IPS-20b (cell line): ENCODE measurements around the gene ECM1.

Source experiments
- H3K27ac ChIP-seq: one replicate; pipeline ENCODE4 v1.5.1; 2013; ENCODE audit warnings: low read length
- H3K27me3 ChIP-seq: 2 replicates; pipeline ENCODE4 v1.6.1; 2013; ENCODE audit warnings: mild to moderate bottlenecking, low read length, inconsistent platforms; ENCODE audit not compliant: insufficient read depth
- H3K36me3 ChIP-seq: 2 replicates; pipeline ENCODE4 v1.6.1; 2013; ENCODE audit warnings: low read depth, mild to moderate bottlenecking, inconsistent platforms, low read length, moderate library complexity; ENCODE audit not compliant: insufficient read depth
- H3K4me1 ChIP-seq: 2 replicates; pipeline ENCODE4 v1.6.1; 2013; ENCODE audit warnings: mild to moderate bottlenecking, control low read depth, inconsistent platforms, low read length, moderate library complexity; ENCODE audit not compliant: insufficient read depth
- H3K4me3 ChIP-seq: 2 replicates; pipeline ENCODE4 v1.5.1; 2013; ENCODE audit warnings: mild to moderate bottlenecking, low read length, inconsistent platforms
- H3K9ac ChIP-seq: 2 replicates; pipeline ENCODE4 v1.6.1; 2013; ENCODE audit warnings: low read depth, mild to moderate bottlenecking, inconsistent platforms, low read length, moderate library complexity
- H3K9me3 ChIP-seq: 2 replicates; pipeline ENCODE4 v1.6.1; 2013; ENCODE audit warnings: mild to moderate bottlenecking, low read depth, low read length, inconsistent platforms; ENCODE audit not compliant: insufficient read depth

The ECM1 gene

DNA sequence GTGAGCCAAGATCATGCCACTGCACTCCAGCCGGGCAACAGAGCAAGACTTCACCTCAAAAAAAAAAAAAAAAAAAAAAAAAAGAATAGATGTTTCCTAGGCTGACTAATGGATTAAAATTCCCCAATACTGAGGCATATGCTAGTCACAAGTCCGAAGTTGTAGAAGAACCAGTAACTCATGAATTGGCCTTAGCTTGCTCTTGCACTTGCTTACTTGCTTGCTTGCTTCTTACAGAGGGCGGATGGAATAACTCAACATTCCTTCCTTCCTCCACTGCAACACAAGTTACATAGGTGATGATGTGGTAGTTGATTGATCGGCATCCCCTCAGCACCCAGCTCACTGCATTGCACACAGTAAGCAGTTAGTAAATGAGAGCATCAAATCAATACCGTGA lies 23.5 kb upstream of the ECM1 start:
- Histone ChIP-seq H3K4me3 (no peak overlapping the region), H3K27me3 (peaks cover 6% of the 10 kb centered on the region), H3K9ac (no peak overlapping the region), H3K36me3 (peaks cover 9% of the 10 kb centered on the region; the same call in 1 of the 2 replicates), H3K4me1 (no peaks in the 10 kb centered on the region), H3K9me3 (no peaks in the 10 kb centered on the region), H3K27ac (no peak overlapping the region)

DNA sequence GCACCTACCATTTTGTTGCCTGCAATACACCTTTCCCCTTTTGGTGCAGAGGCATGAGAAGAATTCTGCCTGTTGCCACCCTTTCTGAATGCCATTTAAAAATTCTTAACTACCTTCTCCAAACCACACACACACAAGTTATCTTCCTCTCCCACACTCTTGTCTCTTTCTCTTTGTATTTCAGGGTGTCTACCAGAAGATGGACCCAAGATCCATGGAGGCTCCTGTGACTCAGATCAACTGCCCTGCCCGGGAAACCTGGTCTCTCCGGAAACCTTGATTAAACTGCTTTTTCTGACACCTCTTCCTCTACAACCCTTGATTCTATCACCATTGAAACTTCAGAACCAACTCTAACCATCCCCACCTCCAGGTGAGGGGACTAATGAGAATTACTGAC lies 23.0 kb upstream of the ECM1 start:
- no peak overlapping the region for H3K4me3 ChIP-seq
- H3K27me3 ChIP-seq = peaks cover 1% of the 10 kb centered on the region
- peaks cover 13% of the 10 kb centered on the region; the same call in 1 of the 2 replicates for H3K36me3 ChIP-seq
- H3K27ac ChIP-seq = no peak overlapping the region
- no peak overlapping the region for H3K9ac ChIP-seq
- no peaks in the 10 kb centered on the region for H3K9me3 ChIP-seq
- no peaks in the 10 kb centered on the region for H3K4me1 ChIP-seq

DNA sequence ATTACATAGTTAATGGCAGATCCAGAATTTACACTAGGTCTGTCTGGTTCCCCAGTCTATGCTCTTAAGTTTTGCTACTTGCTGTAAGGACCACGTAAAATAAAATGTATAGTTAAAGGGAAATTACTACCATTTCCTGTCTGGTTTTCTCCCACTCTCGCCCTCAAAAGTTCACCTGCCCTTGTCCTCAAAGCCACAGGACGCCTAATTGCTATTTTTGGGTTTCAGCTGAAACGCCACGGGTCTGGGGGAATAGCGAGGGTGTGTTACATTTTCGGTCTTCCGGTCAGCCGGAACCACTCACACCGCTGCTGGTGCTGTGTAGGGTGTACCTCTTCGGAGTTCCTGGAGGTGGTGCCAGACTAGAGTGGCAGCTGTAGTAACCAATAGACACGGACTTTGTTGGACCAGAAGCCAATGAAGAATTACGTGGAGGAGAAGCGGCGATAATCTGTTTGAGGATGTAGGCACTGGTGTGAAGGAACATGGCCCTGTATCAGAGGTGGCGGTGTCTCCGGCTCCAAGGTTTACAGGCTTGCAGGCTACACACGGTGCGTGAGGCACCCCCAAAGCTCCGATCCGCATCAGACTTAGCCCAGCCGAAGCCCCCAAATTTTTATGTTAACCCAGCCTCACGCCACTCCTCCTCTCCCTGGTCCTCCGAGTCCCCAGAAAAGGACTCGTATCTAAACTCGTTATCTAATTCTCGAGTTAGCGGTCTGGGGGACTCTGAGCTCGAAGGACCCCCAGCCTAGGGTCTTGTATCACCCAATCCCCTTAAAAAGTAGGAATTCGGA lies 20.7 kb upstream of the ECM1 start, which contains the start of gene TARS2:
Gene TARS2, plus strand, starts transcription at position 454 of the 797 bp plus-strand sequence. Its CDS starts 32 bp downstream, at position 486.
- Histone ChIP-seq H3K9ac (peak within 1 kb of the TSS; percentile 94), H3K36me3 (peaks cover 30% of the 10 kb centered on the region), H3K27me3 (no peaks in the 10 kb centered on the region), H3K4me3 (peak within 1 kb of the TSS; percentile 89), H3K9me3 (no peaks in the 10 kb centered on the region), H3K4me1 (no peaks in the 10 kb centered on the region), H3K27ac (peak within 1 kb of the TSS; percentile 59)

DNA sequence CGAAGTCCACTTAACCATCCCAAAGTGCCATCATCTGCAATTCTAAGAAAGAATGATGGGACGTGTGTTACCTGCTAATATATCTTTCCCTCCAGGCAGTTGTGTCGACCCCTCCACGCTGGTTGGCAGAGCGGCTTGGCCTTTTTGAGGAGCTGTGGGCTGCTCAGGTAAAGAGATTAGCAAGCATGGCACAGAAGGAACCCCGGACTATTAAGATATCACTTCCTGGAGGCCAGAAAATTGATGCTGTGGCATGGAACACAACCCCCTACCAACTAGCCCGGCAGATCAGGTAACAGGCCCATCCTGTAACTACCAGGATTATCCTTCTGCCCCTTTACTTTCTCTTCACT lies 20.2 kb upstream of the ECM1 start:
- peak overlapping the region; percentile 59 for H3K27ac ChIP-seq
- no peaks in the 10 kb centered on the region for H3K27me3 ChIP-seq
- H3K9ac ChIP-seq = peak overlapping the region; percentile 94
- H3K4me3 ChIP-seq = peak overlapping the region; percentile 89
- no peaks in the 10 kb centered on the region for H3K4me1 ChIP-seq
- no peaks in the 10 kb centered on the region for H3K9me3 ChIP-seq
- H3K36me3 ChIP-seq = peaks cover 36% of the 10 kb centered on the region

DNA sequence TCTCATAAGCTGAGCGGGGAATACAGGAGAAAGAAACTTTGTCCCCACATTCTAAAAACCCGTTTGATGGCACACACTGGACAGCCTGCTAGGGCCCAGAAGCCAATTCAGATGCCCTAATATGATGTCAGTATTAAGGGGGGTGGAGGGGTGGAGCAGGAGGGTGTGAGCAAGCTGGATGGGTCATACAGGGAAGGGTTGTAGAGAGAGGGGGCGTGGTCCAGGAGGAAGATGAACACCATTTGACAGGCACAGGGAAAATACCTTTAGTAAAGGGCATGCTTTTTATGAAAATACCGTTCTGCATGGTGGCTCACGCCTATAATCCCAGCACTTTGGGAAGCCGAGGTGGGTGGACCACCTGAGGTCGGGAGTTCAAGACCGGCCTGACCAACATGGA lies 14.7 kb upstream of the ECM1 start:
- Histone ChIP-seq H3K9me3 (no peaks in the 10 kb centered on the region), H3K4me3 (no peak overlapping the region), H3K27ac (no peak overlapping the region), H3K36me3 (peaks cover 71% of the 10 kb centered on the region), H3K4me1 (no peaks in the 10 kb centered on the region), H3K9ac (no peak overlapping the region), H3K27me3 (no peaks in the 10 kb centered on the region)

DNA sequence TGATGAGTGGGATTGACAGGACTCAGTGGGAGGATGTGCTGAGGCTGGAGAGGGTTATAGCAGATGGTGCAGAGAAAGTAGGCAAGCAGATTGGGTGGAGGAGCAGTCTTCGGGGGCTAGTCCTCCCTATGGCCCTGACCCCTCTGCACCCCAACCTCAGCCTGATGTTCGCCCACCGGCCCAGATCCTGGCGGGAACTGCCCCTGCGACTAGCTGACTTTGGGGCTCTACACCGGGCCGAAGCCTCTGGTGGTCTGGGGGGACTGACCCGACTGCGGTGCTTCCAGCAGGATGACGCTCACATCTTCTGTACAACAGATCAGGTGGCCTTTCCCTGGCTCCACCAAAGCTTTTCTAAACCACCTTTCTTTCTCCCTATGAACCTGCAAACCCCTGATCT lies 9.6 kb upstream of the ECM1 start:
- Histone ChIP-seq H3K27me3 (no peaks in the 10 kb centered on the region), H3K9ac (no peak overlapping the region), H3K36me3 (peaks cover 53% of the 10 kb centered on the region), H3K4me1 (no peaks in the 10 kb centered on the region), H3K27ac (no peak overlapping the region), H3K4me3 (no peak overlapping the region), H3K9me3 (no peaks in the 10 kb centered on the region)

DNA sequence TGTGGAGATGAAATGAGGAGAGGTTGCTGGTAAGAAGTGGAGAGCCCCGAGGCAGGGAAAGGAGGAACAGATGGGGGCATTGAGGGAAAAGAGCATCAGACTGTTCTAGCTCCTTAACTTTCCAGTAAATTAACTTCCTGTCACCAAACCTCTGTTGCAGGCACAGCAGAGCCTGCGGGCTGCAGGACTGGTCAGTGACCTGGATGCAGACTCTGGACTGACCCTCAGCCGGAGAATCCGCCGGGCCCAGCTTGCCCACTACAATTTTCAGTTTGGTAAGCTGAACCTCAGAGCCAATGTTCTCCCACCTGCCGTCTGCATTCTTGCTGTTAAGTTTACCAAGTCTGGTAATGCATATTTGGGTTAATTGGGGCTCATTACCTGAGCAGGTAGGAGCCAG lies 2.5 kb upstream of the ECM1 start:
- no peaks in the 10 kb centered on the region for H3K9me3 ChIP-seq
- no peaks in the 10 kb centered on the region; the same call in 1 of the 2 replicates for H3K4me1 ChIP-seq
- no peaks in the 10 kb centered on the region for H3K27me3 ChIP-seq
- no peak overlapping the region for H3K4me3 ChIP-seq
- no peak overlapping the region for H3K27ac ChIP-seq
- H3K9ac ChIP-seq = no peak overlapping the region
- H3K36me3 ChIP-seq = peaks cover 48% of the 10 kb centered on the region

DNA sequence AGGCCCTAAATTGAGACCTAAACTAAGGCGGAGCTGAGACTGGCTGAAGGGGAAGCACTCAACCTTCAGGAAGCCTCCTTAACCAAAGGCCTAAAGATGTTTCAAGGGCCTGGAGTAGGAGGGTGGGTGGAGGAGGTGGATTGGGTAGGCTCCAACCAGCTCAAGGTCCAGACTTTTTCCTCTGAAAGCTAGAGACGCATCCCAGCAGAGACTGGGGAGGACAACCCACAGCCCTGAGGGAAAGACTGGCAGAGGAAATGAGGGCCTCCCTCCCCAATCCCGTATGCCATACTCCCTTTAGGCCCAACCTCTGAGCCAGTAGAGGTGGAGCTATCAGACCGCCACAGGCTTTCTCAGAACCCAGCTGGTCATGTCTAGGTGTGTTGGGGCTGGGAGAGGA lies 1.1 kb downstream of the ECM1 start:
- Histone ChIP-seq H3K27me3 (no peaks in the 10 kb centered on the region), H3K27ac (no peak overlapping the region), H3K9ac (no peak overlapping the region; the same call in 1 of the 2 replicates), H3K4me3 (no peak overlapping the region), H3K4me1 (no peaks in the 10 kb centered on the region; the same call in 1 of the 2 replicates), H3K9me3 (no peaks in the 10 kb centered on the region), H3K36me3 (peaks cover 36% of the 10 kb centered on the region)

DNA sequence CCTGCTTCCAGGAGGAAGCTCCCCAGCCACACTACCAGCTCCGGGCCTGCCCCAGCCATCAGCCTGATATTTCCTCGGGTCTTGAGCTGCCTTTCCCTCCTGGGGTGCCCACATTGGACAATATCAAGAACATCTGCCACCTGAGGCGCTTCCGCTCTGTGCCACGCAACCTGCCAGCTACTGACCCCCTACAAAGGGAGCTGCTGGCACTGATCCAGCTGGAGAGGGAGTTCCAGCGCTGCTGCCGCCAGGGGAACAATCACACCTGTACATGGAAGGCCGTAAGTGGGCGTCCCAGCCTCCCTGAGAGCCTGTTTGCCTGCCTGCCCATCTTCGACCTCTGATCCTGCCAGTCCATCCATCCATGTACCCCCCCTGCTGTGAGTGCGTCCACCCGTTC lies 3.6 kb downstream of the ECM1 start:
- Histone ChIP-seq H3K27ac (no peak overlapping the region), H3K27me3 (peaks cover 3% of the 10 kb centered on the region; the same call in 1 of the 2 replicates), H3K4me1 (peaks cover 3% of the 10 kb centered on the region), H3K9ac (no peak overlapping the region), H3K9me3 (no peaks in the 10 kb centered on the region), H3K36me3 (peaks cover 10% of the 10 kb centered on the region; the same call in 1 of the 2 replicates), H3K4me3 (no peak overlapping the region)

DNA sequence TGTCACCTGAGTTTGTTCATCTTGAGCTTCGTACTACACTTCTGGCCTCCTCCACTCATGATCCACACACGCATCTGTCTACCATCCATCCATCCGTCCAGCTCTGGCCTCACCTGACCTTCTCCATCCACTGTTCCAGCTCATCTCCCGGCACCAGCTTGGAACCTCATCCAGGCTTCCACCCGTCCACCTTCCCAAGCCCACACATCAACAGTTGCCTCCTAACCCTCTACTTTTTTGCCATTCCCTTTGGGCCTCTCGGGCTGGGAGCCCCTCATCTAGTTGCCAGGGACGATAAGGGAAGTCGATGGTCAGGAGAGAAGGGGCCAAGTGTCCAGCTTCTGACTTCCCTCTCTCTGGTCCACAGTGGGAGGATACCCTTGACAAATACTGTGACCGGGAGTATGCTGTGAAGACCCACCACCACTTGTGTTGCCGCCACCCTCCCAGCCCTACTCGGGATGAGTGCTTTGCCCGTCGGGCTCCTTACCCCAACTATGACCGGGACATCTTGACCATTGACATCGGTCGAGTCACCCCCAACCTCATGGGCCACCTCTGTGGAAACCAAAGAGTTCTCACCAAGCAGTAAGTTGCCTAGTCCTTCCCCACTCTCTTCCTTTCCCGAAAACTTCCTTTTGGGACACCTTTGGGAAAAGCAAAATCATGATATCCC lies 4.2 kb downstream of the ECM1 start:
- Histone ChIP-seq H3K9ac (no peak overlapping the region), H3K4me1 (peaks cover 5% of the 10 kb centered on the region), H3K4me3 (no peak overlapping the region)

DNA sequence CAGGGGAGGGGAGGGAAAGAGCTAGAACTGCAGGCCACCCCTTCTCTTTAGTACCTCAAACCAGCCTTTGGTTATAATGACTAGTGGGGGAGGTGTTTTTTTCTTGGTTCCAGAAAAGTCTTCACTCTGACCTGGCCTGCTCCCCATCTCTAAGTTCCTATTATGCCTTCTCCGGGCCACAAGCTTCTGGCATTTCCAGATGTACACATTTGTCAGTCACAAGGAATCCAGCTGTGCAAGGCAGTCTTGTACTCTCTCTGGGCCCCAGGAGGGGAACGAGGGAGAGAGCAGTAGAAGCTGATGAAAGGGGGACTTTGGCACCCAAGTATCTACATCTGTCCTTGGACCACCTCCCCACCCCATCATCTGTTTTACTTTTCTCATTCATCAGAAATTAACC lies 4.9 kb downstream of the ECM1 start:
- H3K4me1 ChIP-seq = peaks cover 5% of the 10 kb centered on the region; the same call in 1 of the 2 replicates

More for the DNA sequence above, 4.2 kb downstream of the ECM1 start:
- Histone ChIP-seq H3K27me3 (peaks cover 3% of the 10 kb centered on the region; the same call in 1 of the 2 replicates), H3K9me3 (no peaks in the 10 kb centered on the region), H3K27ac (no peak overlapping the region), H3K36me3 (peaks cover 4% of the 10 kb centered on the region; the same call in 1 of the 2 replicates)

More for the DNA sequence above, 4.9 kb downstream of the ECM1 start:
- Histone ChIP-seq H3K27me3 (peaks cover 3% of the 10 kb centered on the region; the same call in 1 of the 2 replicates), H3K27ac (no peak overlapping the region), H3K36me3 (peaks cover under 1% of the 10 kb centered on the region; the same call in 1 of the 2 replicates), H3K9ac (no peak overlapping the region), H3K9me3 (no peaks in the 10 kb centered on the region), H3K4me3 (no peak overlapping the region)
